Measurements from ENCODE around the gene UROS.

Gene UROS

DNA sequence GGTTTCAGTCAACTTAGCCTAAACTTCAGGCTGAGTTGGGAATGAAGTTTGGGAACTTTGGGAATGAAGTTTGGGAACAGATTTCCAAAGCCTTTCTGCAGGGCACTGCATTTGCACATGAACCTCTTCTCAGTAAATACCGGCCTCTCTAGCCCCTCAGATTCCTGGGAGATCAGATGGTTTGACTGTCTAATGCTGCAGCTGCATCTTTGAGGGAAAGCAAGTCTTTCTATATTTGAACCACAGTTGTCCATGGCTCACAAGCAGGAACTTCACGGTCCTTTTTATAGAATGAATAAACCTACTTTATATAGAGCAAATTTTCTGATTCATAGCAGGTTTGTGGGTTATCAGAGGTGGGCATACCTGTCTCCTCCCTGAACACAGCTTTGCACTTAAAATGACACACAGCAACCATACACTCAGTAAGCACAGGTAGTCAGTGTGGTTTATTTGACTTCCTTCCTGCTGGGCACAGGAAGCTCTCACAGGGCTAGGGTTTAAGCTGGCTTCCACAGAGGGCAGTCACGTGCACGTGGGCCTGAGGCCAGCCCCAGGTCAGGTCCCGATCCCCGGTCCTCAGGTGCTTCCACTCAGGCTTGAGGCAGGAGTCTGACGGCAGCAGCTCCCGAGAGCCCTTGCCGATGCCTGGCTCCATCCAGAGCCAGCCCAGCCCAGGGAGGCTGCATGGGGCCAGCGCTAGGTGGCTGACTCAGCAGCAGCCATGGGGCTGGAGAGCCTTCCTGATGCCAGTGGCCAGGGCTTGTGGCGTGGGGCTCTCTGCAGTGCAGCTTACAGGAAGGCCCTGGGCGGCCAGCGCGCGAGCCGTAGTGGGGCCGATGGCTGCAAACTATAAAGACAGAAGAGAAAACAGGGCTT, 34.7 kb downstream of the UROS start:
- DNase-seq (ENCODE audit: low read depth), result no peak

DNA sequence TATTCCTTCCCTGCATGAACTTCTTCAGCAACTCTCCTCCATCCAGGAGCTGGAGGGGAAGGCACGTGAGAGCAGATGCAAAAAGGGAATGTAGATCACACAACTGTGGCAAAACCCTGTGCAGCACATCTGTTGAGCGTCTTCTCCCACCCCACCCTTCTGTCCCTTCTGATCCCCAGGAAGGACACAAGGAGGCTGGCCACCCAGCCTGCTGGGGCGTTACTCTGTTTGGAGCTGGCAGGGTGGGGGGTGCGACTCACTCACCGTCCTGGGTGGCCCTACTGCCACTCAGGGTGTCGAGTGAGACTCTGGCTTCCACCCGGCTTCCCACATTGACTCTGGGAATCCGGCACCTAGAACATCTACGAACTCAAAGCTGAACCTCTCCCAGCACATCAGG, 37.3 kb downstream of the UROS start:
- DNase-seq (ENCODE audit: low read depth), result no peak

- DNase-seq (ENCODE audit: low read depth), result no peak
Measured at GRCh38 chr10:125783957-125784356, 39.1 kb downstream of the UROS start.

DNA sequence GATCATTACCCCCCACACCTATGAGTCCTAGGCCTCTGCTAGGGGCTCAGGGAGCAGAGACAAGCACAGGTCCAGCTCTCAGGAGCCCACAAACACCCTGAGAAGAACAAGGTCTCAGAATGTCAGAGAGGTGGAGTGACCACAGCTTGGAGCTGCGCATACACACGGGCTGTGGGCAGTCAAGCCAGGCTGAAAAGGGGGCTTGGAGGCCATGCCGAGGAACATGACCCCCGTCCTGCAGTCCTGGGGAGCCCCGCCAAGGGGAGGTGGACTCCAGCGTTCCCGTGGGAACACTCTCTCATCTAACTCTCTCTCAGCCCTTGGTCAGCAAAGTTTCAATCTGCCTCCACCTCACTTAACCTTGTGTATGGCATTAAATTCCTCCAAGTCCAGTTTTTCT, 39.6 kb downstream of the UROS start:
- no peak for DNase-seq (ENCODE audit: low read depth)

GRCh38 chr10:125782616-125783015, 40.4 kb downstream of the UROS start:
- DNase-seq (ENCODE audit: low read depth), result no peak

- no peak for DNase-seq (ENCODE audit: low read depth)
Measured at GRCh38 chr10:125782054-125782453, 41.0 kb downstream of the UROS start.

- no peak for DNase-seq (ENCODE audit: low read depth)
Measured at GRCh38 chr10:125781374-125781773, 41.7 kb downstream of the UROS start.

DNA sequence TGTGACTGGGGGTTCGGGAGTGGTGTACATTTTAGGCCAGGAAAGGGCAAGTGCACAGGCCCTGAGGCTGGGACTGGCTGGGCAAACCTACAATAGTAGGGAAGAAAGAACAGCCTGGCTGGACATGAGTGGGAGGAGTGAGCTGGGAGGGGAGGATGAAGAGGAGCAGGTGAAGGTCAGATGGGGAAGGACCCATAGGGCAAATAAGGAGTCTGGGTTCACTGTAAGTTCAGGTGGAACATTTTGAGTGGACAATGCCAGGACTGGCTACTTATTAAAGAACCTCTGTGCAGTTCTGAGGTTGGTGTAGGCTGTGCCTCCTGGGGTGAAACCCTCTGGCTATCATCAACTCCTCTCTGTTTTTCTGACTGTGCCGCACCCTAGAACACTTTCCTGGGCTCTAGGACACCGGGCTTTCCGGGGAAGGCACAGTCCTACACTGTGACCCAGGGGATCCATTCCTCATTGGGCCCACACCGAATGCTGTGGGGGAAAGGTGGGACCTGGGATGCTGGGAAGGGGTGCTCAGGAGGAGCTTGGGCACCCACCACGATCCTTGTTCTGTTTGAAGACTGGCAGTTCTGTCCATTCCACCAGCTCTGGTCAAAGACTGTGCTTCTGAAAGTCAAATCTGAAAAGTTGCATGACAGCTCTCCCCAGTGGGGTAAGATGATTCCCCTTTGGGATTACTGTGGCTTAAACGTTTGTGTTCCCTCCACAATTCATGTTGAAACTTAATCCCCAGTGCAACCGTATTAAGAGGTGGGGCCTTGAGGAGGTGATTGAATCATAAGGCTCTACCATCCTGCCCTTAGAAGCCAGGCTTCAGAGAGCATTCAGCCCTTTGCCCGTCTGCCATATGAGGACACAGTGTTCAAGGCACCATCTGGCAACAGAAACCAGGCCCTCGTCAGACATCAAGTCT, 43.4 kb downstream of the UROS start:
- DNase-seq (ENCODE audit: low read depth), result peak; percentile 22

DNA sequence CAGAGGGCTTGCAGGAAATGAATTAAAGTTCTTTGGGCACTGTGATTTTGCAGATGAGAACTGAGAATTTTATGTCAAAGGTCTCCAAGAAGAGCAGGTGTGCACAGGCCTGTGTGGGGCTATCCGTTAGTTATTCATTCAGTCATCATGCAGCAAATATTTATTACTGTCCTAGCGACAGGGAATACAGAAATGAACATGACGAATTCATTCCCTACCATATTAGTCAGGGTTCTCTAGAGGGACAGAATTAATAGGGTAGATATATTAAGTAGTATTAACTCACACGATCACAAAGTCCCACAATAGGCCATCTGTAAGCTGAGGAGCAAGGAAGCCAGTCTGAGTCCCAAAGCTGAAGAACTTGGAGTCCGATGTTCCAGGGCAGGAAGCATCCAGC, 44.5 kb downstream of the UROS start:
- no peak for DNase-seq (ENCODE audit: low read depth)

GRCh38 chr10:125777806-125778205, 45.3 kb downstream of the UROS start:
- DNase-seq (ENCODE audit: low read depth), result no peak

DNA sequence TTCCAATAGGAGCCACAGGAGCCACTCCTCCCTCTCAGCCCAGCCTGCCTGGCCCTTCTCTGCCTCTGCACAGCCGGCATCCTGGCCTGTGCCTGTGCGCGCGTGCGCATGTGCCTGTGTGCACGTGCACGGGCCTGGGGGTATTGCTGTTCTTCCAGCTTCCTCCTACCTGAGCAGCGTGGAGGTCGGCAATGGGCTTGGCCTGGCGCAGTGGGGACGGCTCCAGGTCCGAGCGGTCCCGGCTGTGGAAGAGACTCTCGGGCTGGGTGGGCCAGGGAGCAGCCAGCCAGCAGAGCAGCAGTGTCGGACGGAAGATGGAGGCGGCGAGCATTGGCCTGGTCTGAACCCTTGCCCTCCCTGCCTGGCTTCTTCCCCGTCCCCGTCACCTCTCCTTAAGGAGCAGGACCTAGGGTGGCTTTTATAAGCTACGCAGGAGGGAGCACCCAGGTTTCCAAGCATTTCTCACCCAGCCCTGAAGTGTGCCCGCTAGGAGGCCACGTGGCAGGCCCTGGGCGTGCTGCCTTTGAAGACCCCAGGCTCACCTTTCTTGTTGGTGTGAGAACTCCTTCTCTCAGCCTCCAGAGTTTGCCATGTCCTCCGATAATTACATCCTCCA, 47.5 kb downstream of the UROS start, which contains the start of gene MMP21:
TSS of gene MMP21 (minus strand) at position 331 of the 616 bp plus-strand sequence. CDS start at position 331, 0 bp downstream.
- no peak for DNase-seq (ENCODE audit: low read depth)

- no peak for DNase-seq (ENCODE audit: low read depth)
Measured at GRCh38 chr10:125774581-125775191, 48.4 kb downstream of the UROS start.

DNA sequence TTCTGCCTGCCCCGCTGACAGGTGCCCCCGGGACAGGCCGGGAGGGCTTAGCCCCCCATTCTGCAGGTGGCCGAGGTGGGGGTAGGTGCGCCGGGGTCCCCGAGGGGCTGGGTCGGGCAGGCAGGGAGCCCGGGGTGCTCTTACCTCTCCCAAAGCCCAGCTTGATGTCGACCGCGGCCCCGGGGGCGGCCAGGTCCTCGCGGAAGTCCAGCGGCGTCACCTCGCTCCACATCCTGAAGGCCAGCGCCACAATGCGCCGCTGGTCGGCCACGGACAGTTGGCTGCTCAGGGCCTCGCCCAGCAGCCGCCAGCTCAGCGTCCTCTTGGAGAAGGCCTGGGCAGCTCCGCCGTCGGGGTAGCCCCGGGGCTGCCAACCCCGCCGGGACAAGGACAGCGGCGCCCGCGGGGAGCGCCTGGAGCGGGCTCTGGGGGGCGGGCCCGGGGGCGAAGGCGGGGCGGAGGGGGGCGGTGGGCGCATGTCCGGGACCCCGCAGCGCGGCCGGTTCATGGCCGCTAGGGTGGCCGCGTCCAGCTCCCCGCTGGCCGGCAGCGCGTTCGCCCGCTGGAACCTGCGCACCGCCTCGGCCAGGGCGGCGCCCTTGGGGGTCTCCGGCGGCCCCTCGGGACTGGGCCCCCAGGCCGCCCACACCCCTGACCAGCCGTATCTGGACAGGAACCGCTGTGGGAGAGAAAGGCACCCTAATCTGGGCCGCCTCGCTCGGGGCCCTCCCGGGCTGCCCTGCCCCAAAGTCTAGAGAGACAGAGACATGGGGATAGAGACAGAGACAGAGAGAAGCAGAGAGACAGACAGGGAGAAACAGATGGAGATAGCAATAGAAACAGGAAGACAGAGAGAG, 49.1 kb downstream of the UROS start:
- no peak for DNase-seq (ENCODE audit: low read depth)

DNA sequence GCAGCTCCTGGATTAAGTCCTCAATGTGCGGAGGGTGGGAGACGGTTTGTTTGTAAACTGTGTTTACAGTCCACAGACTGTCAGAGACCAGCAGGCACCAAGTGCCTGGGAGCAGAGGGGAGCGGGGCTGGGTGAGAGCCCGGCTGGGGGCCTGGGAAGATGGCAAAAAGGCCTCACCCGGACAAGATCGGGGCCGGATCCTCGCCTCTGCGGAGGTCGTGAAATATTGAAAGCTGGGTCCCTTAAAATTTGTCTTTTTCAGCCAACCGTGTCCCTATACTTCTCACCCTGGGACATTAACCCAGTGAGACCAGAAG, 50.2 kb downstream of the UROS start:
- DNase-seq (ENCODE audit: low read depth), result no peak

GRCh38 chr10:125772112-125772863, 50.8 kb downstream of the UROS start:
- DNase-seq (ENCODE audit: low read depth), result no peak

- DNase-seq (ENCODE audit: low read depth), result no peak
Measured at GRCh38 chr10:125770844-125771243, 52.2 kb downstream of the UROS start.

DNA sequence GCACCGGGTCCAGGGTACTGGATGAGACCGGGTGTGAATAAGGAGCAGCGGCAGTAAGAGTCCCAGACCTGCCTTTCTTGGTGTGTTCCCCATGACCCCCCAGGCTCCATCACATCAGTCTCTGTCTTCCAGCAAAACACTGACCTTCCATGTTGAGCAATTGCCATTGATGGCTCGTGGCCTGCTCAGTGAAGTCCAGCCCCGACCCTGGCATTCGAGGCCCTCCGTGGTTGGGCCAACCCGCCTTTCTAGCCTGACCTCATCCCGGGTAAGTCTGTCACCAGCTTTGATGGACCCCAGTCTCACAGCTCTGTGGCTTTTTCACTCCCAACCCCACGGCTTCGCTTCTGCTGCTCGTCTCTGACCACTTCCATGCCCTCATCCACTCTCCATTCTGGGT, 53.9 kb downstream of the UROS start:
- DNase-seq (ENCODE audit: low read depth), result no peak

GRCh38 chr10:125768219-125768855, 54.7 kb downstream of the UROS start:
- DNase-seq (ENCODE audit: low read depth), result peak; percentile 48

GRCh38 chr10:125766511-125766910, 56.5 kb downstream of the UROS start:
- no peak for DNase-seq (ENCODE audit: low read depth)

DNA sequence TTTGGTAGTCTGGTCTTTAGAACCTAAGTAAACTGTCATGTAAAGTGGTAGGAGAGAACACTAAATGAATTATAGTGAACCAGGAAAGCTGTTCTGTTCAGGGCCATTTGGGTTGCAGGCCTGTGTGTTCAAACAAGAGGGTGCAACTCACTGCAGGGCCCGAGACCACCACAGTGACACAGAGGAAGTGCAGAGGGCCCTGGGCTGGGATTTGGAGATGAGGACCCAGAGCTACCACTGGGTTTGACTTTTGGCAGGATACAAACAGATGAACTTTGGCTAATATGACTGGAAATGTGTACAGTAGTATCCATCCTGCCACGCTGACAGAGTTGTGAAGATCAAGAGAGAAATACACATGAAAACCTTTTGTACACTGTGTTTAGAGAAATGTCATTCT, 57.2 kb downstream of the UROS start:
- no peak for DNase-seq (ENCODE audit: low read depth)

All from fibroblast of gingiva (primary cell).